HG03039 (cell line): ENCODE data around the gene MYO1H.

Experiments used
- ATAC-seq: cut with Tn5 transposase; IDR thresholded peaks from one replicate; pipeline ENCODE4 v1.9.1; 2021; ENCODE audit warnings: mild to moderate bottlenecking, moderate library complexity; ENCODE audit not compliant: unreplicated experiment

MYO1H gene

GRCh38 chr12:109336593-109336992 lies 11.1 kb upstream of the MYO1H start:
- ATAC-seq, result no peak

GRCh38 chr12:109343677-109344076 lies 4.0 kb upstream of the MYO1H start:
- no peak for ATAC-seq

GRCh38 chr12:109345428-109345827 lies 2.3 kb upstream of the MYO1H start:
- ATAC-seq, result no peak

GRCh38 chr12:109346920-109347319 lies 780 bp upstream of the MYO1H start:
- no peak for ATAC-seq

GRCh38 chr12:109352184-109352583 lies 4.5 kb downstream of the MYO1H start:
- no peak for ATAC-seq

- no peak for ATAC-seq
Observed at GRCh38 chr12:109356577-109356976, 8.9 kb downstream of the MYO1H start.

- ATAC-seq, result no peak
Observed at GRCh38 chr12:109357032-109357431, 9.3 kb downstream of the MYO1H start.

GRCh38 chr12:109358154-109358869 lies 10.6 kb downstream of the MYO1H start:
- peak; percentile 78 for ATAC-seq

GRCh38 chr12:109359131-109359690 lies 11.5 kb downstream of the MYO1H start:
- no peak for ATAC-seq

GRCh38 chr12:109369831-109370230 lies 22.1 kb downstream of the MYO1H start:
- no peak for ATAC-seq

GRCh38 chr12:109377139-109377685 lies 29.5 kb downstream of the MYO1H start:
- no peak for ATAC-seq

- ATAC-seq, result no peak
Observed at GRCh38 chr12:109378569-109378968, 30.9 kb downstream of the MYO1H start.

GRCh38 chr12:109382031-109382430 lies 34.3 kb downstream of the MYO1H start:
- ATAC-seq, result no peak

GRCh38 chr12:109383240-109383639 lies 35.5 kb downstream of the MYO1H start:
- no peak for ATAC-seq

GRCh38 chr12:109385339-109386058 lies 37.8 kb downstream of the MYO1H start:
- no peak for ATAC-seq

GRCh38 chr12:109386059-109386433 lies 38.3 kb downstream of the MYO1H start:
- ATAC-seq, result no peak

GRCh38 chr12:109387425-109388166 lies 39.9 kb downstream of the MYO1H start:
- no peak for ATAC-seq

- ATAC-seq, result no peak
Observed at GRCh38 chr12:109388167-109388563, 40.5 kb downstream of the MYO1H start.

GRCh38 chr12:109389146-109389545 lies 41.4 kb downstream of the MYO1H start:
- ATAC-seq, result no peak

- ATAC-seq, result no peak
Observed at GRCh38 chr12:109393437-109394345, 46.0 kb downstream of the MYO1H start.
